ENCODE data around the gene TCEA2. TPM values are rescaled to one million over a fixed set of nuclear protein-coding genes. Genes with fewer than 3 reads are reported as not detected.

Gene TCEA2
- total and polyA plus RNA-seq, 2 donors (not counting 1 experiment from before 2014, with no cell fraction given), result 17.1 to 23.9 TPM

- H3K9ac ChIP-seq (ENCODE audit: insufficient read depth, low read length), result no peak overlapping the region
- H3K9me3 ChIP-seq (ENCODE audit: control insufficient read depth, insufficient read depth, low read depth, low read length), result no peaks in the 10 kb centered on the region
- H2AFZ ChIP-seq (ENCODE audit: low read length), result no peak overlapping the region
- H3K4me1 ChIP-seq (ENCODE audit: control insufficient read depth, extremely low read depth, insufficient read depth, low read length), result no peaks in the 10 kb centered on the region
- H3K4me2 ChIP-seq (ENCODE audit: extremely low read depth, insufficient read depth, low read length), result no peak overlapping the region
- peaks cover 11% of the 10 kb centered on the region for H3K27me3 ChIP-seq (ENCODE audit: control insufficient read depth, insufficient read depth, low read length)
- no peak overlapping the region for H3K27ac ChIP-seq (ENCODE audit: insufficient read depth, low read length)
- no peaks in the 10 kb centered on the region for H3K36me3 ChIP-seq (ENCODE audit: control insufficient read depth, insufficient read depth, low read length)
- no peaks in the 10 kb centered on the region for H3K79me2 ChIP-seq (ENCODE audit: control insufficient read depth, insufficient read depth, low read length)
- TF ChIP-seq EZH2 (IDR thresholded peaks at IDR 0.05; ENCODE audit: low read length, missing control alignments), result peak; percentile 77
- TF ChIP-seq CTCF (conservative IDR thresholded peaks at IDR 0.05 in 1 of 2, IDR thresholded peaks at IDR 0.05 in 1 of 2; ENCODE audit: low read depth in 1 of 2, low read length in 2 of 2), result no peak
- no peak for DNase-seq (ENCODE audit: low read depth in 2 of 2)
- H3K4me3 ChIP-seq (replicated peaks in 1 of 4; ENCODE audit: control extremely low read depth in 1 of 4, insufficient read depth in 1 of 4, low read depth in 3 of 4, low read length in 4 of 4), result no peak overlapping the region
- H4K20me1 ChIP-seq (ENCODE audit: control insufficient read depth, extremely low read depth, insufficient read depth, low read length), result no peaks in the 10 kb centered on the region
These were observed 13.1 kb upstream of the TCEA2 start for GRCh38 chr20:64049878-64050260.

GRCh38 chr20:64050261-64051032, 12.6 kb upstream of the TCEA2 start:
- H3K79me2 ChIP-seq (ENCODE audit: control insufficient read depth, insufficient read depth, low read length), result no peaks in the 10 kb centered on the region
- no peaks in the 10 kb centered on the region for H3K9me3 ChIP-seq (ENCODE audit: control insufficient read depth, insufficient read depth, low read depth, low read length)
- no peaks in the 10 kb centered on the region for H4K20me1 ChIP-seq (ENCODE audit: control insufficient read depth, extremely low read depth, insufficient read depth, low read length)
- H3K36me3 ChIP-seq (ENCODE audit: control insufficient read depth, insufficient read depth, low read length), result no peaks in the 10 kb centered on the region
- TF ChIP-seq CTCF (conservative IDR thresholded peaks at IDR 0.05 in 1 of 2, IDR thresholded peaks at IDR 0.05 in 1 of 2; ENCODE audit: low read depth in 1 of 2, low read length in 2 of 2) (no peak), EZH2 (IDR thresholded peaks at IDR 0.05; ENCODE audit: low read length, missing control alignments) (peak; percentile 43)
- no peak overlapping the region for H3K27ac ChIP-seq (ENCODE audit: insufficient read depth, low read length)
- H3K27me3 ChIP-seq (ENCODE audit: control insufficient read depth, insufficient read depth, low read length), result peaks cover 11% of the 10 kb centered on the region
- H3K4me1 ChIP-seq (ENCODE audit: control insufficient read depth, extremely low read depth, insufficient read depth, low read length), result no peaks in the 10 kb centered on the region
- no peak overlapping the region for H2AFZ ChIP-seq (ENCODE audit: low read length)
- H3K4me2 ChIP-seq (ENCODE audit: extremely low read depth, insufficient read depth, low read length), result no peak overlapping the region
- DNase-seq (ENCODE audit: low read depth in 2 of 2), result no peak
- no peak overlapping the region for H3K4me3 ChIP-seq (replicated peaks in 1 of 4; ENCODE audit: control extremely low read depth in 1 of 4, insufficient read depth in 1 of 4, low read depth in 3 of 4, low read length in 4 of 4)
- H3K9ac ChIP-seq (ENCODE audit: insufficient read depth, low read length), result no peak overlapping the region

- TF ChIP-seq EZH2 (IDR thresholded peaks at IDR 0.05; ENCODE audit: low read length, missing control alignments) (no peak), CTCF (conservative IDR thresholded peaks at IDR 0.05 in 1 of 2, IDR thresholded peaks at IDR 0.05 in 1 of 2; ENCODE audit: low read depth in 1 of 2, low read length in 2 of 2) (no peak)
- H3K27ac ChIP-seq (ENCODE audit: insufficient read depth, low read length), result no peak overlapping the region
These were observed 12.0 kb upstream of the TCEA2 start for GRCh38 chr20:64051033-64051452.

More at GRCh38 chr20:64051033-64051452, 12.0 kb upstream of the TCEA2 start:
- Histone ChIP-seq H2AFZ (ENCODE audit: low read length) (no peak overlapping the region), H3K4me2 (ENCODE audit: extremely low read depth, insufficient read depth, low read length) (no peak overlapping the region), H3K4me1 (ENCODE audit: control insufficient read depth, extremely low read depth, insufficient read depth, low read length) (no peaks in the 10 kb centered on the region), H3K79me2 (ENCODE audit: control insufficient read depth, insufficient read depth, low read length) (no peaks in the 10 kb centered on the region), H3K9me3 (ENCODE audit: control insufficient read depth, insufficient read depth, low read depth, low read length) (no peaks in the 10 kb centered on the region), H4K20me1 (ENCODE audit: control insufficient read depth, extremely low read depth, insufficient read depth, low read length) (no peaks in the 10 kb centered on the region), H3K9ac (ENCODE audit: insufficient read depth, low read length) (no peak overlapping the region), H3K27me3 (ENCODE audit: control insufficient read depth, insufficient read depth, low read length) (peaks cover 11% of the 10 kb centered on the region), H3K36me3 (ENCODE audit: control insufficient read depth, insufficient read depth, low read length) (no peaks in the 10 kb centered on the region), H3K4me3 (replicated peaks in 1 of 4; ENCODE audit: control extremely low read depth in 1 of 4, insufficient read depth in 1 of 4, low read depth in 3 of 4, low read length in 4 of 4) (no peak overlapping the region)
- no peak for DNase-seq (ENCODE audit: low read depth in 2 of 2)

Data from fibroblast of lung (primary cell).